Ovary (tissue), 3 donors: Measurements from ENCODE around the gene PRKG1.

Experiments used
- CTCF ChIP-seq, 3 donors: fragments of 450-650 bp in 2 of 3; fragments of 200-600 bp in 1 of 3; IDR thresholded peaks; one replicate each; pipeline versions ENCODE4 v1.5.1 to v1.8.0; 2016 to 2022; ENCODE audit warnings: antibody characterized with exemption in 3 of 3, mild to moderate bottlenecking in 1 of 3
- EP300 ChIP-seq: sonication (generic); formaldehyde crosslinking; IDR thresholded peaks from one replicate; pipeline ENCODE4 v1.6.1; 2017; ENCODE audit warnings: antibody characterized with exemption
- POLR2A ChIP-seq: fragments of 450-650 bp; IDR thresholded peaks from one replicate; pipeline ENCODE4 v1.6.1; 2017; ENCODE audit warnings: antibody characterized with exemption, mild to moderate bottlenecking, moderate library complexity
- donor health status: DM: no; HTN: no; CAD: no.

GRCh38 chr10:51487576-51487975 is 413.3 kb downstream of the PRKG1 start:
- no peak for TF ChIP-seq POLR2A
- TF ChIP-seq CTCF (IDR thresholded peaks at IDR 0.05) = no peak
- no peak for TF ChIP-seq EP300
